BJ (cell line): Measurements from ENCODE around the gene VIPR1. TPM values are rescaled to one million over a fixed set of nuclear protein-coding genes. Genes with fewer than 3 reads are reported as not detected.

Experiments used
- CTCF ChIA-PET: fragments of 350-600 bp; formaldehyde crosslinking; extraction: SDS; loops from one replicate; lab custom pipeline; 2021; ENCODE audit warnings: antibody characterized with exemption, inconsistent platforms; lab: Yijun Ruan, JAX
- POLR2A ChIA-PET: fragments of 300-600 bp; sonication (Branson Sonifier 250); formaldehyde crosslinking; extraction: SDS; loops from one replicate; lab custom pipeline; 2021; ENCODE audit warnings: antibody characterized with exemption; lab: Charles Lee
- DNase-seq: peaks from one replicate; pipeline ENCODE4 v3.0.0-alpha.2; 2011; ENCODE audit warnings: low read depth
- H3K27me3 ChIP-seq: 2 replicates; pipeline ENCODE4 v1.6.0; 2011; ENCODE audit warnings: low read length; ENCODE audit not compliant: control insufficient read depth, insufficient read depth
- H3K36me3 ChIP-seq: 2 replicates; pipeline ENCODE4 v1.5.1; 2011; ENCODE audit warnings: low read length; ENCODE audit not compliant: control insufficient read depth, insufficient read depth
- H3K4me3 ChIP-seq: 2 replicates; pipeline ENCODE4 v1.5.1; 2011; ENCODE audit warnings: low read depth, mild to moderate bottlenecking, control low read depth, low read length
- CTCF ChIP-seq: IDR thresholded peaks from 2 replicates; pipeline ENCODE4 v1.5.1; 2011; ENCODE audit warnings: low read depth, mild to moderate bottlenecking, control low read depth, inconsistent platforms, low read length, moderate library complexity; ENCODE audit not compliant: insufficient read depth
- polyA plus RNA-seq: library from polyadenylated mRNA; depleted of rRNA; stranded (reverse); fragments of >200 nt; gene quantifications from 2 replicates; pipeline ENCODE4 v1.2.3, GENCODE V29; 2011

VIPR1 gene
- polyA plus RNA-seq, 1 experiment: not detected

- no peak for DNase-seq
- Histone ChIP-seq H3K4me3 (no peak overlapping the region), H3K27me3 (no peaks in the 10 kb centered on the region), H3K36me3 (no peaks in the 10 kb centered on the region)
- no peak for TF ChIP-seq CTCF
- ChIA-PET POLR2A (no interaction called here), CTCF (no interaction called here)
These were observed 34.3 kb upstream of the VIPR1 start for GRCh38 chr3:42468111-42468510.

- CTCF ChIA-PET: no interaction called here
- H3K4me3 ChIP-seq: no peak overlapping the region
- POLR2A ChIA-PET: no interaction called here
- no peak for TF ChIP-seq CTCF
- no peaks in the 10 kb centered on the region for H3K36me3 ChIP-seq
- peaks cover 2% of the 10 kb centered on the region for H3K27me3 ChIP-seq
- DNase-seq: no peak
These were observed 29.9 kb upstream of the VIPR1 start for GRCh38 chr3:42472555-42472954.

GRCh38 chr3:42473083-42473932 is 29.1 kb upstream of the VIPR1 start:
- CTCF ChIA-PET: interaction anchor here (1.7 kb wide), 1 partner anchor 74 kb away, joined by 3 read pairs; no protein-coding TSS in a partner anchor
- no peak for DNase-seq
- POLR2A ChIA-PET: no interaction called here
- Histone ChIP-seq H3K4me3 (no peak overlapping the region), H3K36me3 (no peaks in the 10 kb centered on the region), H3K27me3 (peaks cover 2% of the 10 kb centered on the region)
- no peak for TF ChIP-seq CTCF

- Histone ChIP-seq H3K27me3 (peaks cover 2% of the 10 kb centered on the region), H3K4me3 (no peak overlapping the region), H3K36me3 (no peaks in the 10 kb centered on the region)
- no peak for DNase-seq
- no peak for TF ChIP-seq CTCF
- ChIA-PET CTCF (interaction anchor here (0.8 to 1.2 kb wide), 2 partner anchors 15 to 279 kb away, joined by 3 to 4 read pairs; no protein-coding TSS in a partner anchor), POLR2A (interaction anchor here (0.6 kb wide), 1 partner anchor 269 kb away, joined by 3 read pairs; no protein-coding TSS in a partner anchor)
These were observed 26.0 kb upstream of the VIPR1 start for GRCh38 chr3:42476225-42477125.

GRCh38 chr3:42477696-42478095 is 24.7 kb upstream of the VIPR1 start:
- no peak for TF ChIP-seq CTCF
- CTCF ChIA-PET: interaction anchor here (1.2 to 1.3 kb wide), 2 partner anchors 14 to 248 kb away, joined by 3 read pairs; no protein-coding TSS in a partner anchor
- H3K36me3 ChIP-seq: no peaks in the 10 kb centered on the region
- H3K27me3 ChIP-seq: peaks cover 2% of the 10 kb centered on the region
- H3K4me3 ChIP-seq: no peak overlapping the region
- POLR2A ChIA-PET: no interaction called here
- no peak for DNase-seq
